ENCODE measurements around the gene HEPN1. TPM values are rescaled to one million over a fixed set of nuclear protein-coding genes. Genes with fewer than 3 reads are reported as not detected.

The HEPN1 gene
- total and polyA plus RNA-seq, 9 of the 15 experiments (the other 6 are each of a cell fraction or from before 2014, with no cell fraction given): not detected

DNA sequence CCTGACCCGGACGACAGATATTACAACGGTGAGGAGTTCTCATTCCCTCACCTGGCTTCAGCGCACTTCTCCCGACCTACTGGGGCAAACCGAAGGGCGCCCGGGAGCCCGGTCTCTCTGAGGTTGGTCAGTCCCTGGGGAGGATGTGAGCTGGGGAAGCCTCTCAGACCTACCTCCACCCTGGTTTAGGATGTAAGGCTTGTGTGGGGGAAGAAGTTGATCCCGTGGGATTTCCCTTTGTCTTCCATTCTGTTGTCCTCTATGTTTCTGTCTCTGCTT, 41.5 kb upstream of the HEPN1 start (continued):
- no peak for TF ChIP-seq PTRF (tag; IDR thresholded peaks at IDR 0.05)
- TF ChIP-seq CXXC5 (CRISPR knock-in tag; IDR thresholded peaks at IDR 0.05): no peak
- no peak for TF ChIP-seq ZNF551 (CRISPR knock-in tag; IDR thresholded peaks at IDR 0.05)

DNA sequence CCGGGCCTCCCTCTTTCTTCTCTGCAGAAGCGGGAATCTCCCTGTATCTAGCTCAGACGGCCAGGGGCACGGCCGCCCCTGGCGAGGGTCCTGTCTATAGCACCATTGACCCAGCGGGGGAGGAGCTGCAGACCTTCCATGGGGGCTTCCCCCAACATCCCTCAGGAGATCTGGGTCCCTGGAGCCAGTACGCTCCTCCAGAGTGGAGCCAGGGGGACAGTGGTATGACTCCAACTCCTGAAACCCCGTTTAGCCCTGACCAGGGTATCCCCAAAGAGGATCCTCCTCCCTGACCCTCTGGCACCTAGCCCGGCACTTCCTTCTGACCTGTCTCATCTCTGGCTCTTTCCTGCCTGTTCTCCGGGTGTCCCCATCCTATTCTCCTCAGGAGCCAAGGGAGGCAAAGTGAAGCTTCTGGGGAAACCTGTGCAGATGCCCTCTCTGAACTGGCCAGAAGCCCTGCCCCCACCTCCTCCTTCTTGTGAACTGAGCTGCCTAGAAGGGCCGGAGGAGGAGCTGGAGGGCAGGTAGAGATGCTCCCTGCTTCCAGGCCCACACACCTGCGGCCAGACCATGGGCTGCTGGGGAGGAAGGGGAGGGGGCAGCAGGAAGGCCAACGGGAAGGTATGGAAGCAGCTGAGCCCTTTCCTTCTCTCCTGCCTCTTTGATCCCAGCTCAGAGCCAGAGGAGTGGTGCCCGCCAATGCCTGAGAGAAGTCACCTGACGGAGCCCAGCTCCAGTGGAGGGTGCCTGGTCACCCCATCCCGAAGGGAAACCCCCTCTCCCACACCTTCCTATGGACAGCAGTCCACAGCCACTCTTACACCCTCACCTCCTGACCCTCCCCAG, 40.9 kb upstream of the HEPN1 start:
- ChIA-PET POLR2A (no interaction called here), CTCF (ENCODE audit: low intra/inter-chr PET ratio) (no interaction called here)
- Histone ChIP-seq H3K36me3 (ENCODE audit: control insufficient read depth, insufficient read depth, low read length) (no peaks in the 10 kb centered on the region), H3K4me3 (no peak overlapping the region), H3K79me2 (ENCODE audit: control insufficient read depth, insufficient read depth, low read length) (no peaks in the 10 kb centered on the region), H3K9ac (ENCODE audit: insufficient read depth in 1 of 2, low read depth in 2 of 2, low read length in 2 of 2) (peak overlapping the region in 1 of 2 experiments; percentile 40; a peak in 1 of 4 replicates), H3K27me3 (ENCODE audit: control insufficient read depth in 2 of 2, insufficient read depth in 2 of 2, low read length in 2 of 2) (peaks cover 8 to 77% of the 10 kb centered on the region in 2 experiments; a peak in 4 of 5 replicates), H2AFZ (ENCODE audit: low read depth, low read length) (no peak overlapping the region), H4K20me1 (replicated peaks; ENCODE audit: control insufficient read depth, insufficient read depth, low read length) (0 out of 2 replicates have a peak, but pooled peaks cover 3% of the 10 kb centered on the region), H3K9me3 (replicated peaks; ENCODE audit: control insufficient read depth, insufficient read depth, low read depth, low read length) (no peaks in the 10 kb centered on the region), H3K4me2 (ENCODE audit: insufficient read depth, low read length) (no peak overlapping the region), H3K9me1 (ENCODE audit: control insufficient read depth, insufficient read depth, low read length) (no peaks in the 10 kb centered on the region), H3K4me1 (replicated peaks in 1 of 2; ENCODE audit: control insufficient read depth in 2 of 2, insufficient read depth in 2 of 2, low read length in 2 of 2) (peaks cover 0 to 27% of the 10 kb centered on the region in 2 experiments; a peak in 3 of 5 replicates), H3K27ac (ENCODE audit: extremely low read depth, low read depth, low read length) (no peak overlapping the region)
- no peak for FAIRE-seq
- ATAC-seq: no peak
- no TSS peak for BruUV-seq (replicated peaks)
- intact Hi-C loops (cut with micrococcal nuclease) (no loop called here), in situ Hi-C loops (cut with MboI) (no loop called here)
- DNase-seq (ENCODE audit: extremely low read depth in 1 of 4, low spot score in 3 of 4): no peak
- 15% methylated on average over 17 of the region's 17 CpGs for WGBS (ENCODE audit: insufficient coverage, low coverage, missing lambda C conversion rate)
- TF ChIP-seq ZNF311 (CRISPR knock-in tag; IDR thresholded peaks at IDR 0.05) (no peak), ZNF79 (CRISPR knock-in tag; IDR thresholded peaks at IDR 0.05; ENCODE audit: low read depth) (no peak), PCBP2 (IDR thresholded peaks at IDR 0.05; ENCODE audit: low read depth, low read length, poor library complexity, severe bottlenecking) (no peak), CAMTA2 (CRISPR knock-in tag; conservative IDR thresholded peaks at IDR 0.05) (no peak), FIP1L1 (IDR thresholded peaks at IDR 0.05; ENCODE audit: low read depth, low read length, poor library complexity, severe bottlenecking) (no peak), CCNT2 (IDR thresholded peaks at IDR 0.05; ENCODE audit: borderline replicate concordance, extremely low read depth, insufficient read length, low read depth, low read length) (no peak), SRSF1 (IDR thresholded peaks at IDR 0.05; ENCODE audit: low read depth, low read length) (no peak), RBM17 (IDR thresholded peaks at IDR 0.05; ENCODE audit: borderline replicate concordance, low read depth, low read length) (no peak), CBFA2T2 (conservative IDR thresholded peaks at IDR 0.05) (no peak)
- TF ChIP-seq, protein P1, sequence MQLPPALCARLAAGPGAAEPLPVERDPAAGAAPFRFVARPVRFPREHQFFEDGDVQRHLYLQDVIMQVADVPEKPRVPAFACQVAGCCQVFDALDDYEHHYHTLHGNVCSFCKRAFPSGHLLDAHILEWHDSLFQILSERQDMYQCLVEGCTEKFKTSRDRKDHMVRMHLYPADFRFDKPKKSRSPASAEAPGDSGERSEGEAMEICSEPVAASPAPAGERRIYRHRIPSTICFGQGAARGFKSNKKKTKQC (CRISPR knock-in tag; IDR thresholded peaks at IDR 0.05): no peak
- TF ChIP-seq, protein P2, sequence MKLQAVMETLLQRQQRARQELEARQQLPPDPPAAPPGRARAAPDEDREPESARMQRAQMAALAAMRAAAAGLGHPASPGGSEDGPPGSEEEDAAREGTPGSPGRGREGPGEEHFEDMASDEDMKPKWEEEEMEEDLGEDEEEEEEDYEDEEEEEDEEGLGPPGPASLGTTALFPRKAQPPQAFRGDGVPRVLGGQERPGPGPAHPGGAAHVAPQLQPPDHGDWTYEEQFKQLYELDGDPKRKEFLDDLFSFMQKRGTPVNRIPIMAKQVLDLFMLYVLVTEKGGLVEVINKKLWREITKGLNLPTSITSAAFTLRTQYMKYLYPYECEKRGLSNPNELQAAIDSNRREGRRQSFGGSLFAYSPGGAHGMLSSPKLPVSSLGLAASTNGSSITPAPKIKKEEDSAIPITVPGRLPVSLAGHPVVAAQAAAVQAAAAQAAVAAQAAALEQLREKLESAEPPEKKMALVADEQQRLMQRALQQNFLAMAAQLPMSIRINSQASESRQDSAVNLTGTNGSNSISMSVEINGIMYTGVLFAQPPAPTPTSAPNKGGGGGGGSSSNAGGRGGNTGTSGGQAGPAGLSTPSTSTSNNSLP (IDR thresholded peaks at IDR 0.05; ENCODE audit: borderline replicate concordance, low read depth, low read length): no peak
- TF ChIP-seq, protein P3, sequence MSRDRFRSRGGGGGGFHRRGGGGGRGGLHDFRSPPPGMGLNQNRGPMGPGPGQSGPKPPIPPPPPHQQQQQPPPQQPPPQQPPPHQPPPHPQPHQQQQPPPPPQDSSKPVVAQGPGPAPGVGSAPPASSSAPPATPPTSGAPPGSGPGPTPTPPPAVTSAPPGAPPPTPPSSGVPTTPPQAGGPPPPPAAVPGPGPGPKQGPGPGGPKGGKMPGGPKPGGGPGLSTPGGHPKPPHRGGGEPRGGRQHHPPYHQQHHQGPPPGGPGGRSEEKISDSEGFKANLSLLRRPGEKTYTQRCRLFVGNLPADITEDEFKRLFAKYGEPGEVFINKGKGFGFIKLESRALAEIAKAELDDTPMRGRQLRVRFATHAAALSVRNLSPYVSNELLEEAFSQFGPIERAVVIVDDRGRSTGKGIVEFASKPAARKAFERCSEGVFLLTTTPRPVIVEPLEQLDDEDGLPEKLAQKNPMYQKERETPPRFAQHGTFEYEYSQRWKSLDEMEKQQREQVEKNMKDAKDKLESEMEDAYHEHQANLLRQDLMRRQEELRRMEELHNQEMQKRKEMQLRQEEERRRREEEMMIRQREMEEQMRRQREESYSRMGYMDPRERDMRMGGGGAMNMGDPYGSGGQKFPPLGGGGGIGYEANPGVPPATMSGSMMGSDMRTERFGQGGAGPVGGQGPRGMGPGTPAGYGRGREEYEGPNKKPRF (IDR thresholded peaks at IDR 0.05; ENCODE audit: low read depth, low read length): no peak

All from K562 (cell line).